Calu3 (cell line): ENCODE measurements around the gene STIL. TPM values are rescaled to one million over a fixed set of nuclear protein-coding genes. Genes with fewer than 3 reads are reported as not detected.
"Not testable (repeated sequence)": the region's sequence is repeated elsewhere in the genome, so short reads cannot be mapped to it uniquely, and the experiment has no call there.

Experiments used
- BruUV-seq: library from RNA; stranded (reverse); fragments of 400-500 nt; replicated peaks from 2 replicates; lab custom pipeline; 2021; lab: Mats Ljungman, UMichigan
- CTCF ChIA-PET: fragments of 300-600 bp; sonication (Branson Sonifier 250); formaldehyde crosslinking; loops from one replicate; lab custom pipeline; 2022; ENCODE audit warnings: antibody characterized with exemption; lab: Charles Lee
- DNase-seq: peaks from one replicate; pipeline ENCODE4 v3.0.0; 2022
- H3K27ac Mint-ChIP-seq: one replicate; pipeline ENCODE4 v1.8.0; 2022; ENCODE audit warnings: mixed read lengths; ENCODE audit not compliant: unreplicated experiment
- H3K27me3 Mint-ChIP-seq: one replicate; pipeline ENCODE4 v1.8.0; 2022; ENCODE audit warnings: mixed read lengths; ENCODE audit not compliant: unreplicated experiment
- H3K36me3 Mint-ChIP-seq: one replicate; pipeline ENCODE4 v1.8.0; 2022; ENCODE audit warnings: mild to moderate bottlenecking, moderate library complexity, mixed read lengths; ENCODE audit not compliant: insufficient read depth, unreplicated experiment
- H3K4me1 Mint-ChIP-seq: one replicate; pipeline ENCODE4 v1.8.0; 2022; ENCODE audit warnings: mild to moderate bottlenecking, low read depth, mixed read lengths; ENCODE audit not compliant: unreplicated experiment
- H3K4me3 Mint-ChIP-seq: one replicate; pipeline ENCODE4 v1.8.0; 2022; ENCODE audit warnings: mild to moderate bottlenecking, low read depth, moderate library complexity, mixed read lengths; ENCODE audit not compliant: unreplicated experiment
- H3K9me3 Mint-ChIP-seq: one replicate; pipeline ENCODE4 v1.8.0; 2022; ENCODE audit warnings: low read depth, mixed read lengths; ENCODE audit not compliant: unreplicated experiment
- CTCF ChIP-seq: fragments of 200-600 bp; IDR thresholded peaks from one replicate; pipeline ENCODE4 v1.8.0; 2022; ENCODE audit warnings: antibody characterized with exemption; ENCODE audit not compliant: unreplicated experiment
- intact Hi-C: fragments of 100-400 bp; cut with micrococcal nuclease; formaldehyde crosslinking; loops from one replicate; pipeline ENCODE4 v1.10.0; 2022; ENCODE audit not compliant: unreplicated experiment
- total RNA-seq: library from RNA; stranded (reverse); gene quantifications from 2 replicates; pipeline ENCODE4 v1.2.3, GENCODE V29; 2022

The STIL gene
- total RNA-seq, 1 experiment from 2014 or later, result 62.4 TPM

GRCh38 chr1:47348246-47348645 lies 34.3 kb upstream of the STIL start:
- TF ChIP-seq CTCF, result no peak

GRCh38 chr1:47347735-47348134 lies 33.8 kb upstream of the STIL start:
- Mint-ChIP-seq H3K4me3 (no peak overlapping the region), H3K27me3 (no peaks in the 10 kb centered on the region), H3K4me1 (peaks cover 14% of the 10 kb centered on the region), H3K27ac (no peak overlapping the region), H3K36me3 (peaks cover 15% of the 10 kb centered on the region), H3K9me3 (no peaks in the 10 kb centered on the region)
- no peak for TF ChIP-seq CTCF
- BruUV-seq, result no TSS peak
- DNase-seq, result no peak
- intact Hi-C loops, result loop anchor here (5.0 kb wide), 1 partner anchor 35 kb away; the partner anchor contains the start of gene STIL
- CTCF ChIA-PET, result interaction anchor here (1.4 kb wide), 1 partner anchor 9 kb away, joined by 3 read pairs; no protein-coding TSS in a partner anchor

More at GRCh38 chr1:47348246-47348645, 34.3 kb upstream of the STIL start:
- H3K27ac Mint-ChIP-seq, result no peak overlapping the region
- H3K4me1 Mint-ChIP-seq, result peaks cover 14% of the 10 kb centered on the region
- H3K9me3 Mint-ChIP-seq, result no peaks in the 10 kb centered on the region
- DNase-seq, result no peak
- H3K36me3 Mint-ChIP-seq, result peaks cover 15% of the 10 kb centered on the region
- intact Hi-C loops, result loop anchor here (5.0 kb wide), 1 partner anchor 36 kb away; the partner anchor contains the start of gene STIL
- BruUV-seq, result no TSS peak
- H3K4me3 Mint-ChIP-seq, result no peak overlapping the region
- H3K27me3 Mint-ChIP-seq, result no peaks in the 10 kb centered on the region
- CTCF ChIA-PET, result no interaction called here

GRCh38 chr1:47346979-47347378 lies 33.0 kb upstream of the STIL start:
- not testable (repeated sequence) for H3K4me3 Mint-ChIP-seq, H3K27ac Mint-ChIP-seq, H3K9me3 Mint-ChIP-seq, DNase-seq, H3K27me3 Mint-ChIP-seq, BruUV-seq
- CTCF ChIA-PET, result interaction anchor here (1.4 kb wide), 1 partner anchor 8 kb away, joined by 3 read pairs; no protein-coding TSS in a partner anchor
- Mint-ChIP-seq H3K36me3 (peaks cover 15% of the 10 kb centered on the region), H3K4me1 (peaks cover 14% of the 10 kb centered on the region)
- intact Hi-C loops, result loop anchor here (5.0 kb wide), 1 partner anchor 35 kb away; the partner anchor contains the start of gene STIL

GRCh38 chr1:47340227-47340626 lies 26.3 kb upstream of the STIL start:
- BruUV-seq, result no TSS peak
- H3K4me3 Mint-ChIP-seq, result no peak overlapping the region
- intact Hi-C loops, result no loop called here
- CTCF ChIA-PET, result no interaction called here
- no peak overlapping the region for H3K27ac Mint-ChIP-seq
- peaks cover 23% of the 10 kb centered on the region for H3K4me1 Mint-ChIP-seq
- no peak for TF ChIP-seq CTCF
- no peaks in the 10 kb centered on the region for H3K9me3 Mint-ChIP-seq
- H3K27me3 Mint-ChIP-seq, result no peaks in the 10 kb centered on the region
- DNase-seq, result no peak
- H3K36me3 Mint-ChIP-seq, result peaks cover 29% of the 10 kb centered on the region
